GM19468 (cell line): ENCODE results near the gene UBXN2A.
"Not testable (repeated sequence)": the region's sequence is repeated elsewhere in the genome, so short reads cannot be mapped to it uniquely, and the experiment has no call there.

Experiments
- ATAC-seq: cut with Tn5 transposase; IDR thresholded peaks from one replicate; pipeline ENCODE4 v1.9.1; 2021; ENCODE audit warnings: mild to moderate bottlenecking, moderate library complexity, moderate number of reproducible peaks; ENCODE audit not compliant: unreplicated experiment; ENCODE audit errors: extremely low read depth

Gene UBXN2A

DNA sequence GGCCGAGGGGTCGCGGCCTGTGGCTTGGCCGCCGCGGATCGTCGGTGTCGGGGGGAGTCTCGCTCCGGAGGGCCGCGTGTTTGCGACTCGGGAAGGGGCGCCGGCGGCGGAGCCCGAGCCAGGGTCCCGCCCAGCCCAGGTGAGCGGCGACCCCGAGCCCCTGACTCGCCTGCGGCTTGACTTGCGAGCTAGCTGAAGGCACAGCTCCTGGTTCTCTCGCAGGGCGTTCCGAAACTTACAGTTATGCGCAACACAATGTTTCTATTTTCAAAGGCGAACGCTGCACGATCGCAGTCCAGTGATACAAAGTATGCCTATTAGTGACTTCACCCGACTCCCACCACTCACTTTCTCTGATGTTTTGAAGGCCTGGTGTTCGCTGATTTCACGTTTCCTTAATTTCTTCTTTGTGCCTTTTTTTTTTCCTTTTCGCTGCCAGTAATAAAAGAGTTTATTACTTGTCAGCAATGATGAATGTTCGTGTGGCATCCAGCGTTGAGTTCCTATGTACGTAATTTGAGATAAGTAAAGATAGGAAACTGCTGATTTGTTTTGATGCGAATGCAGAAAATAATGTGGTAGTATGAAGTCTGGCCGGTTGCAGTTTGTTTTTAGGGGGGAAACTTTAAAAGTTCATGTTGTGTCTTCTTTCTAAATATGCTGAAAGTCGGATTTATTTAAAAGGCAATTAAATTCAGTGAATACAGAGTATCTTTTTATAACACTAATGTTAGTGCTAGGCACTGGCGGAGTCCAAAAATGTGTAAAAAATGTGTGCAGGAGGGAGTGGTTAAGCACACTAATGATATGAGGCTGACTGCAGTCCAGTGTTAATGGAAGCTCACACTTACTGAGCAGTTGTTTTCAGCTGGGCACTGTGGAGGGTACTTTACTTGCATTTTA is 706 bp downstream of the UBXN2A start:
- ATAC-seq, result peak; percentile 84

DNA sequence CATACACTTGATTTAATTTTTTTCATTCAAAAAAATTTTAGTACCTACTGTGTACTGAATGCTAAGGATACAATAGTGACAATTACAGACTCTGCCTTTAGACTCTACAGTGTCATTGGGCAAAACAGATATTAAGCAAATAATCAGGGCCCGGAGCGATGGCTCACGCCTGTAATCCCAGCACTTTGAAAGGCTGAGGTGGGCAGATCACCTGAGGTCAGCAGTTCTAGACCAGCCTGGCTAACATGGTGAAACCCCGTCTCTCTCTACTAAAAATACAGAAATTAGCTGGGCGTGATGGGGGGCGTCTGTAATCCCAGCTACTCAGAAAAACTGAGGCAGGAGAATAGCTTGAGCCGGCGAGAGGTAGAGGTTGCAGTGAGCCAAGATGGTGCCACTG is 1.4 kb downstream of the UBXN2A start:
- no peak for ATAC-seq

DNA sequence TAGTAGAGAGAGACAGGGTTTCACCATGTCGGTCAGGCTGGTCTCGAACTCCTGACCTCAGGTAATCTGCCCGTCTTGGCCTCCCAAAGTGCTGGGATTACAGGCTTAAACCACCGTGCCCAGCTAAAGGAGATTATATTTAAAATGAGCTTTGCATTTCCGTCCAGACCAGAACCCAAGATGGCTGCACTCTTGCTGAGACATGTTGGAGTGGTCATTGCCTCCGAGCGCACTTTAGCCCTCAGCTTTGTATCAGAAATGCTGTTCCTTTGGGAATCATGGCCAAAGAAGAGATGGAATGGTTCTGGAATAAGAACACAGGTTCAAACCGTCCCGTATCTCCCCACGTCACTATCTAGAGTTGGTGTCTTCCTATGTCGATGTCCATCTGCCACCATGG is 3.4 kb downstream of the UBXN2A start:
- no peak for ATAC-seq

GRCh38 chr2:23944527-23944926 is 4.3 kb downstream of the UBXN2A start:
- no peak for ATAC-seq

GRCh38 chr2:23944976-23945375 is 4.7 kb downstream of the UBXN2A start:
- ATAC-seq, result no peak

- no peak for ATAC-seq
These were observed 7.1 kb downstream of the UBXN2A start for GRCh38 chr2:23947350-23947749.

DNA sequence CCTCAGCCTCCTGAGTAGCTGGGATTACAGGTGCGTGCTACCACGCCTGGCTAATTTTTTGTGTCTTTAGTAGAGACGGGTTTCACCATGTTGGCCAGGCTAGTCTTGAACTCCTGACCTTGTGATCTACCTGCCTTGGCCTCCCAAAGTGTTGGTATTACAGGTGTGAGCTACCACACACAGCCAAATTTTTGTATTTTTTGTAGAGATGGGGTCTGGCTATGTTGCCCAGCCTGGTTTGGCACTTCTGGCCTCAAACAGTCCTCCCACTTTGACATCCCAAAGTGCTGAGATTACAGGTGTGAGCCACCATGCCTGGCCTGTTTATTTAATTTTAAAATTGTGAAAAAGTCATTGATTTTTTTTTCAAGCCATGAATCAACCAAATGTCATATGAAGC is 12.3 kb downstream of the UBXN2A start:
- ATAC-seq, result not testable (repeated sequence)

DNA sequence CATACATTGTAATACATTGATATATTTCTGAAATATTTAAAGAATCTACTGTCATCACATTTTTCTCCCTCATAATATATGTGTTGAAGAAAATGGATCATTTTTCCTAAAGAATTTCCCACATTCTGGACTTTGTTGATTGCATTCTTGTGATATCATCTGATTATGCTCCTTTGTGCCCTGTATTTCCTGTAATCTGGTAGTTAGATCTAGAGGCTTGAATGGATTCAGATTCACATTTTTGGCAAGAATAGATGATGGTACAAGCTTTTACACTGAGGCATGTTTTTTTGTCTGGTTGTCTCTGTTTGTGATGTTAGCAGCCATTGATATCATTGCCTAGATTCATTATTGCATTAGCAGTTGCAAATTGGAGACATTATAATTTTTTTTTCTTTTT is 13.4 kb downstream of the UBXN2A start:
- ATAC-seq, result no peak

DNA sequence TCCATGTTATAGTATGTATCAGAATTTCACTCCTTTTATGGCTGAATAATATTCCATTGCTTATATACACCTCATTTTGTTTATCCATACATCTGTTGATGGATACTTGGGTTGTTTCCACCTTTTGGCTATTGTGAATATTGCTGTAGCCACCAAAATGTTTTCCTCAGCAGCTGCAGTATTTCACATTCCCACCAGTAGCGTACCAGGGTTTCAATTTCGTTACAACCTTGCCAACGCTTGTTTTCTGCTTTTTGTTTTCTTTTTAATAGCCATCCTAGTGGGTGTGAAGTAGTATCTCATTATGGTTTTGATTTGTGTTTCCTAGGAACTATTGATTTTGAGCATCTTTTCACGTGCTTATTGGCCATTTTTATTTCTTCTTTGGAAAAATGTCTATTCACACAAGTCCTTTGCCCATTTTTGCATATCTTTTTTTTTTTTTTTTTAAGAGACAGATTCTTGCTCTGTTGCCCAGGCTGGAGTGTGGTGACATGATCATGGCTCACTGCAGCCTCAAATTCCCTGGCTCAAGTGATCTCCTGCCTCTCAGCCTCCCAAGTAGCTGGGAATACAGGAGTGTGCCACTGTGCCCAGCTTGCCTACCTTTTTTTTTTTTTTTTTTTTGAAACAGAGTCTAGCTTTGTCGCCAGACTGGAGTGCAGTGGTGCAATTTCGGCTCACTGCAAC is 14.2 kb downstream of the UBXN2A start:
- ATAC-seq, result no peak

DNA sequence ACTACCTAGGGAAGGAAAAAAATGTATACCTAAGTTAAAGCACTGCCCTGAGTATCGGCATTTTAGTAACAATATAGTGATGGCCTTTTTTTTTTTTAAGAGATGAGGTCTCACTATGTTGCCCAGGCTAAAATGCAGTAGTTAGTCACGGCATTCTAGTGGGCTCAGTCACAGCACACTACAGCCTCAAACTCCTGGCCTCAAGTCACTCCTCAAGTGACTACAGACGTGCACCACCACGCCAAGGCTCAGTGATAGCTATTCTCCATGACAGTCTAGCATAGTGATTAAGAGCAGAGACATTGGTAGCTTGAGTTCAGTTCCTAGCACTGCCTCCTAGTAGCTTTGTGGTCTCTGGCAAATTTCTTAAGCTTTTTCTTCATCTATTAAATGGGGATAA is 27.6 kb downstream of the UBXN2A start:
- ATAC-seq, result no peak

DNA sequence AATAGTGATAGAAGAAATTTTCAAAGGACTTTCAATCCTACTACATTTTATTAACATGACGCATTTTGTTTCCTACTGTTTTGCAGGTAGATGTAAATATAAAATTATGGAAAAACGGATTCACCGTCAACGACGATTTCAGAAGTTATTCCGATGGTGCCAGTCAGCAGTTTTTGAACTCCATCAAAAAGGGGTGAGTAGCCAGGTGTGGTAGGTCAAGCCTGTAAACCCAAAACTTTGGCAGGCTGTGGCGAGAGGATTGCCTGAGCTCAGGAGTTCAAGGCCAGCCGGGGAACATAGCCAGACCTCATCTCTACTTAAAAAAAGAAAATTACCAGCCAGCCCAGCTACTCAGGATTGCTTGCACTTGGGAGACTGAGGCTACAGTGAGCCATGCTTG is 36.6 kb downstream of the UBXN2A start:
- no peak for ATAC-seq

- ATAC-seq, result no peak
These were observed 48.1 kb downstream of the UBXN2A start for GRCh38 chr2:23988371-23988770.

GRCh38 chr2:23992931-23993330 is 52.7 kb downstream of the UBXN2A start:
- no peak for ATAC-seq

GRCh38 chr2:23993736-23994269 is 53.5 kb downstream of the UBXN2A start:
- ATAC-seq, result no peak

- ATAC-seq, result no peak
These were observed 54.3 kb downstream of the UBXN2A start for GRCh38 chr2:23994567-23994966.

DNA sequence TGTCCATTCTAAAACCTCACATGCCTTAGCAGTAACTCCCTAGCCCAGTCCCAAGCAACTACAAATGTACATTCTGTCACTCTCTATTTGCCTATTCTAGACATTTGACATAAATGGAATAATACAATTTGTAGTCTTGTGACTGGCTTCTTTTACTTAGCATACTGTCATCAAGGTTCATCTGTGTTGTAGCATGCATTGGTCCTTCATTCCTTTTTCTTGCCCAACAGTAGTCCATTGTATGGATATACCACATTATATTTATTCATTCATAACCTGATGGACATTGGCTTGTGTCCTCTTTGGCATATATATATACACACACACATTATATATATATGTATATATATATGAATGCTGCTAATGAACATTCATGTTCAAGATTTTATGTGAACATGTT is 67.4 kb downstream of the UBXN2A start:
- no peak for ATAC-seq

DNA sequence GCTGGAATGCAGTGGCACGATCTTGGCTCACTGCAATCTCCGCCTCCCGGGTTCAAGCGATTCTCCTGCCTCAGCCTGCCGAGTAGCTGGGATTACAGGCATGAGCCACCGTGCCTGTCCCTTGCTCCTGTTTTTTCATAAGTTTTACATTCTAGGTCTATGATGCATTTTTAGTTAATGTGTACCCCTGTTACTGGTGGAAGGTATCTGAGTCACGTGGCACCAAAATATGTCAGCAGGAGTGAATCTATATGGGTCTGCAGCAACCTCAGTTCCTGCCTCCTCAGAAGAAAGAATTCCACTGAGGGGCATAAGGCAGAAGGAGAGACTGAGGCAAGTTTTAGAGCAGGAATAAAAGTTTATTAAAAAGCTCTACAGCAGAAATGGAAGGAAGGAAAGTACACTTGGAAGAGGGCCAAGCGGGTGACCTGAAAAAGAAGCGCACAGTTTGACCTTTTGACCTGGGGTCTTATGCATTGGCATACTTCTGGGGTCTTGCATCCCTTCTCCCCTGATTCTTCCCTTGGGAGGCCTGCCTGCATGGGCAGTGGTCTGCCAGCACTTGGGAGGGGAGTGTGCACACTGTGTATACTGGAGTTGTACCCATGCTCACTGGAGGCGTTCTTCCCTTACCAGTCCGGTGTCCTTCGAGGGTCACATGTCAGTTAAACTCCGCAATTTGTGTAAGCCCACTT is 68.6 kb downstream of the UBXN2A start:
- no peak for ATAC-seq

GRCh38 chr2:24009367-24009679 is 69.1 kb downstream of the UBXN2A start:
- no peak for ATAC-seq

GRCh38 chr2:24009680-24010476 is 69.6 kb downstream of the UBXN2A start, which contains the start of gene MFSD2B:
Gene MFSD2B (plus strand): TSS chr2:24010085. CDS start chr2:24010097, 12 bp downstream.
- no peak for ATAC-seq
